H9 (cell line): ENCODE results near the gene RNASE3. TPM values are rescaled to one million over a fixed set of nuclear protein-coding genes. Genes with fewer than 3 reads are reported as not detected.

ENCODE experiments used
- DNase-seq: peaks from one replicate; pipeline ENCODE4 v3.0.0-alpha.2; 2017
- H2AFZ ChIP-seq: one replicate; pipeline ENCODE4 v1.6.1; 2013; ENCODE audit warnings: mild to moderate bottlenecking, low read length, control low read depth, moderate library complexity
- H2AK5ac ChIP-seq: 2 replicates; pipeline ENCODE4 v1.6.1; 2013; ENCODE audit warnings: low read length, control low read depth, mixed read lengths; ENCODE audit not compliant: insufficient read length
- H2BK120ac ChIP-seq: one replicate; pipeline ENCODE4 v1.6.1; 2013; ENCODE audit warnings: low read depth, mild to moderate bottlenecking, low read length, control low read depth, inconsistent platforms; ENCODE audit not compliant: poor library complexity, severe bottlenecking
- H2BK12ac ChIP-seq: 2 replicates; pipeline ENCODE4 v1.6.1; 2013; ENCODE audit warnings: low read length, control low read depth, mixed read lengths, low read depth; ENCODE audit not compliant: insufficient read length
- H2BK15ac ChIP-seq: 2 replicates; pipeline ENCODE4 v1.6.1; 2013; ENCODE audit warnings: low read depth, low read length, control low read depth
- H2BK20ac ChIP-seq: one replicate; pipeline ENCODE4 v1.6.1; 2013; ENCODE audit warnings: low read depth, mild to moderate bottlenecking, low read length, control low read depth, inconsistent platforms; ENCODE audit not compliant: poor library complexity, severe bottlenecking
- H2BK5ac ChIP-seq: 2 replicates; pipeline ENCODE4 v1.6.1; 2013; ENCODE audit warnings: low read length, control low read depth, mixed read lengths; ENCODE audit not compliant: insufficient read length
- H3K14ac ChIP-seq: 2 replicates; pipeline ENCODE4 v1.6.1; 2013; ENCODE audit warnings: low read length, control low read depth; ENCODE audit not compliant: insufficient read depth
- H3K18ac ChIP-seq: 2 replicates; pipeline ENCODE4 v1.6.1; 2013; ENCODE audit warnings: low read depth, mild to moderate bottlenecking, mixed read lengths, low read length, control low read depth; ENCODE audit not compliant: insufficient read length
- H3K23ac ChIP-seq: 2 replicates; pipeline ENCODE4 v1.6.1; 2013; ENCODE audit warnings: low read length, control low read depth, mixed read lengths, low read depth; ENCODE audit not compliant: insufficient read length
- H3K23me2 ChIP-seq: 2 replicates; pipeline ENCODE4 v1.6.1; 2013; ENCODE audit warnings: low read depth, mild to moderate bottlenecking, mixed read lengths, low read length, control low read depth; ENCODE audit not compliant: insufficient read length, poor library complexity, severe bottlenecking
- H3K27ac ChIP-seq: 2 replicates; pipeline ENCODE4 v1.5.1; 2013; ENCODE audit warnings: low read length, control low read depth, mixed read lengths, low read depth; ENCODE audit not compliant: insufficient read length
- H3K27me3 ChIP-seq: 2 replicates; pipeline ENCODE4 v1.6.1; 2013; ENCODE audit warnings: low read length, control low read depth, inconsistent platforms; ENCODE audit not compliant: insufficient read depth
- H3K4ac ChIP-seq: 2 replicates; pipeline ENCODE4 v1.6.1; 2013; ENCODE audit warnings: low read depth, mild to moderate bottlenecking, control low read depth, inconsistent platforms, low read length, moderate library complexity
- H3K4me1 ChIP-seq: 2 replicates; pipeline ENCODE4 v1.6.1; 2013; ENCODE audit warnings: low read length, control low read depth, inconsistent platforms; ENCODE audit not compliant: insufficient read depth
- H3K4me2 ChIP-seq: 2 replicates; pipeline ENCODE4 v1.6.1; 2013; ENCODE audit warnings: low read length, control low read depth, mixed read lengths; ENCODE audit not compliant: insufficient read length, insufficient read depth
- H3K56ac ChIP-seq: 2 replicates; pipeline ENCODE4 v1.6.1; 2013; ENCODE audit warnings: low read depth, mild to moderate bottlenecking, mixed read lengths, low read length, control low read depth; ENCODE audit not compliant: insufficient read length
- H3K79me1 ChIP-seq: 2 replicates; pipeline ENCODE4 v1.6.1; 2013; ENCODE audit warnings: low read depth, mild to moderate bottlenecking, moderate library complexity, low read length, control low read depth, inconsistent platforms; ENCODE audit not compliant: insufficient read depth, poor library complexity, severe bottlenecking
- H3K79me2 ChIP-seq: 2 replicates; pipeline ENCODE4 v1.6.1; 2013; ENCODE audit warnings: low read length, control low read depth, inconsistent platforms; ENCODE audit not compliant: insufficient read depth
- H3K9ac ChIP-seq: 2 replicates; pipeline ENCODE4 v1.6.1; 2013; ENCODE audit warnings: low read length, control low read depth, mixed read lengths; ENCODE audit not compliant: insufficient read length; ENCODE audit errors: extremely low read depth
- H3K9me3 ChIP-seq: one replicate; pipeline ENCODE4 v1.6.1; 2013; ENCODE audit warnings: low read depth, low read length, inconsistent platforms; ENCODE audit not compliant: control insufficient read depth
- H3T11ph ChIP-seq: one replicate; pipeline ENCODE4 v1.6.1; 2013; ENCODE audit warnings: mild to moderate bottlenecking, low read length, control low read depth, inconsistent platforms
- H4K20me1 ChIP-seq: one replicate; pipeline ENCODE4 v1.6.1; 2013; ENCODE audit not compliant: control insufficient read depth, insufficient read length, insufficient read depth
- H4K5ac ChIP-seq: 2 replicates; pipeline ENCODE4 v1.6.1; 2013; ENCODE audit warnings: low read depth, mild to moderate bottlenecking, mixed read lengths, low read length, control low read depth; ENCODE audit not compliant: insufficient read length
- H4K8ac ChIP-seq: replicated peaks from 2 replicates; pipeline ENCODE4 v1.6.1; 2013; ENCODE audit warnings: low read length, control low read depth, mixed read lengths, low read depth; ENCODE audit not compliant: insufficient read length
- H4K91ac ChIP-seq: 2 replicates; pipeline ENCODE4 v1.6.1; 2013; ENCODE audit warnings: low read depth, mild to moderate bottlenecking, moderate library complexity, mixed read lengths, low read length, control low read depth; ENCODE audit not compliant: insufficient read length
- H3K27ac Mint-ChIP-seq, 3 experiments: 2 replicates in 2 of 3; 3 replicates in 1 of 3; pipeline ENCODE4 v1.8.0; 2020 to 2021; ENCODE audit warnings: mixed read lengths in 3 of 3, mild to moderate bottlenecking in 1 of 3, moderate library complexity in 1 of 3
- H3K27me3 Mint-ChIP-seq: 2 replicates; pipeline ENCODE4 v1.8.0; 2021; ENCODE audit warnings: low read depth, mild to moderate bottlenecking, moderate library complexity, mixed read lengths
- H3K36me3 Mint-ChIP-seq, 3 experiments: 2 replicates in 2 of 3; 3 replicates in 1 of 3; pipeline ENCODE4 v1.8.0; 2020 to 2021; ENCODE audit warnings: low read depth in 3 of 3, mixed read lengths in 3 of 3; ENCODE audit not compliant: insufficient read depth in 1 of 3
- H3K4me1 Mint-ChIP-seq, 2 experiments: 2 replicates each; pipeline ENCODE4 v1.8.0; 2020; ENCODE audit warnings: mixed read lengths in 2 of 2
- H3K4me3 Mint-ChIP-seq, 2 experiments: 2 replicates in 1 of 2; 3 replicates in 1 of 2; pipeline ENCODE4 v1.8.0; 2020 to 2021; ENCODE audit warnings: mild to moderate bottlenecking in 2 of 2, mixed read lengths in 2 of 2, moderate library complexity in 1 of 2
- H3K9me3 Mint-ChIP-seq, 2 experiments: 2 replicates in 1 of 2; 3 replicates in 1 of 2; pipeline ENCODE4 v1.8.0; 2020; ENCODE audit warnings: mild to moderate bottlenecking in 2 of 2, mixed read lengths in 2 of 2, moderate library complexity in 1 of 2
- WGBS: extraction: QIAGEN DNeasy Blood & Tissue Kit; methylation state at CpG from one replicate; pipeline ENCODE4 v1.1.7; 2013; ENCODE audit warnings: missing lambda C conversion rate, low lambda C conversion rate, mixed read lengths; ENCODE audit not compliant: insufficient read length; ENCODE audit errors: extremely low coverage; 5-methylcytosine and 5-hydroxymethylcytosine counted together
- total RNA-seq: library from RNA; stranded (reverse); gene quantifications from 2 replicates; pipeline ENCODE4 v1.2.1, GENCODE V29; 2021
- TF ChIP-seq, protein P1 (sequence below): fragments of 200-600 bp; sonication (generic); conservative IDR thresholded peaks from 3 replicates; pipeline ENCODE4 v1.8.0; 2021; ENCODE audit warnings: antibody characterized with exemption, mild to moderate bottlenecking

RNASE3 gene
- total RNA-seq, 1 experiment from 2014 or later, result not detected

DNA sequence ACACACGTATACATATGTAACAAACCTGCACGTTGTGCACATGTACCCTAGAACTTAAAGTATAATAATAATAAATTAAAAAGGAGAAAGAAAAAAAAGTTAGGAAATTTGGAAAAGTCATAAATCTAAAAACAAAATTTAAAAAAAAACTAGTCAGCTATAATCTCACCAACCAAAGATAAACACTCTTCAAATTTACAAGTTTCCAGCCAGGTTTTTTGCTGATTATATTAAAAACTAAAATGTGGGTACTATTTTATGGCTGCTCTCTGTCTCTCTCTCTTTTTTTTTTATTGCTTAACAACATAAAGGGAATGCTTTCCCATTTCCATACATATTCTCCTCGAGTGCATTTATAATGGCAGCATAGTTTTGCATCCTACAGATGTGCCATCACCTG, 25.0 kb upstream of the RNASE3 start:
- Mint-ChIP-seq H3K27ac (no peak overlapping the region), H3K27me3 (peaks cover 24% of the 10 kb centered on the region), H3K4me1 (no peaks in the 10 kb centered on the region), H3K4me3 (no peak overlapping the region), H3K36me3 (no peaks in the 10 kb centered on the region; a peak in 1 of 7 replicates), H3K9me3 (no peaks in the 10 kb centered on the region; a peak in 1 of 5 replicates)
- WGBS, result no CpG with 5 or more reads among the region's 3 CpGs
- Histone ChIP-seq H3K9me3 (no peaks in the 10 kb centered on the region), H3T11ph (no peak overlapping the region), H4K8ac (no peak overlapping the region), H3K14ac (no peak overlapping the region), H3K79me2 (no peaks in the 10 kb centered on the region), H3K9ac (no peak overlapping the region), H3K56ac (no peak overlapping the region), H3K27ac (no peak overlapping the region), H2AK5ac (no peak overlapping the region), H3K79me1 (no peaks in the 10 kb centered on the region), H3K4me2 (no peak overlapping the region), H3K23me2 (no peaks in the 10 kb centered on the region), H3K4me1 (no peaks in the 10 kb centered on the region), H2BK5ac (no peak overlapping the region), H4K20me1 (no peaks in the 10 kb centered on the region), H2BK15ac (no peak overlapping the region), H4K91ac (no peak overlapping the region), H2AFZ (no peak overlapping the region), H4K5ac (no peak overlapping the region), H3K18ac (no peak overlapping the region), H2BK20ac (no peak overlapping the region), H2BK120ac (no peak overlapping the region), H3K27me3 (no peaks in the 10 kb centered on the region), H2BK12ac (no peak overlapping the region), H3K23ac (no peak overlapping the region), H3K4ac (no peak overlapping the region)
- TF ChIP-seq, protein P1, sequence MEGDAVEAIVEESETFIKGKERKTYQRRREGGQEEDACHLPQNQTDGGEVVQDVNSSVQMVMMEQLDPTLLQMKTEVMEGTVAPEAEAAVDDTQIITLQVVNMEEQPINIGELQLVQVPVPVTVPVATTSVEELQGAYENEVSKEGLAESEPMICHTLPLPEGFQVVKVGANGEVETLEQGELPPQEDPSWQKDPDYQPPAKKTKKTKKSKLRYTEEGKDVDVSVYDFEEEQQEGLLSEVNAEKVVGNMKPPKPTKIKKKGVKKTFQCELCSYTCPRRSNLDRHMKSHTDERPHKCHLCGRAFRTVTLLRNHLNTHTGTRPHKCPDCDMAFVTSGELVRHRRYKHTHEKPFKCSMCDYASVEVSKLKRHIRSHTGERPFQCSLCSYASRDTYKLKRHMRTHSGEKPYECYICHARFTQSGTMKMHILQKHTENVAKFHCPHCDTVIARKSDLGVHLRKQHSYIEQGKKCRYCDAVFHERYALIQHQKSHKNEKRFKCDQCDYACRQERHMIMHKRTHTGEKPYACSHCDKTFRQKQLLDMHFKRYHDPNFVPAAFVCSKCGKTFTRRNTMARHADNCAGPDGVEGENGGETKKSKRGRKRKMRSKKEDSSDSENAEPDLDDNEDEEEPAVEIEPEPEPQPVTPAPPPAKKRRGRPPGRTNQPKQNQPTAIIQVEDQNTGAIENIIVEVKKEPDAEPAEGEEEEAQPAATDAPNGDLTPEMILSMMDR, result no peak
- DNase-seq, result no peak
